Activated naive CD8-positive, alpha-beta T cell (primary cell): ENCODE results near the gene SLC39A7.

ENCODE experiments used
- H3K27ac Mint-ChIP-seq: one replicate; pipeline ENCODE4 v1.8.0; 2021; ENCODE audit warnings: mixed read lengths
- H3K27me3 Mint-ChIP-seq: one replicate; pipeline ENCODE4 v1.8.0; 2021; ENCODE audit warnings: mixed read lengths
- H3K36me3 Mint-ChIP-seq: one replicate; pipeline ENCODE4 v1.8.0; 2021; ENCODE audit warnings: mixed read lengths
- H3K4me1 Mint-ChIP-seq: one replicate; pipeline ENCODE4 v1.8.0; 2021; ENCODE audit warnings: low read depth, mixed read lengths
- H3K4me3 Mint-ChIP-seq: one replicate; pipeline ENCODE4 v1.8.0; 2021; ENCODE audit warnings: mild to moderate bottlenecking, mixed read lengths
- H3K9me3 Mint-ChIP-seq: one replicate; pipeline ENCODE4 v1.8.0; 2021; ENCODE audit warnings: low read depth, mixed read lengths

The SLC39A7 gene

GRCh38 chr6:33192671-33193602 lies 7.7 kb upstream of the SLC39A7 start:
- Mint-ChIP-seq H3K4me3 (peak overlapping the region; percentile 85), H3K4me1 (peaks cover 30% of the 10 kb centered on the region), H3K36me3 (peaks cover 4% of the 10 kb centered on the region), H3K27ac (peak overlapping the region; percentile 41), H3K27me3 (peaks cover 8% of the 10 kb centered on the region), H3K9me3 (no peaks in the 10 kb centered on the region)

GRCh38 chr6:33193619-33194018 lies 7.0 kb upstream of the SLC39A7 start:
- H3K27ac Mint-ChIP-seq = peak overlapping the region; percentile 41
- H3K36me3 Mint-ChIP-seq = peaks cover 4% of the 10 kb centered on the region
- no peaks in the 10 kb centered on the region for H3K9me3 Mint-ChIP-seq
- H3K4me3 Mint-ChIP-seq = peak overlapping the region; percentile 63
- H3K27me3 Mint-ChIP-seq = peaks cover 8% of the 10 kb centered on the region
- peaks cover 37% of the 10 kb centered on the region for H3K4me1 Mint-ChIP-seq

GRCh38 chr6:33194431-33194979 lies 6.2 kb upstream of the SLC39A7 start:
- Mint-ChIP-seq H3K4me3 (no peak overlapping the region), H3K27ac (peak overlapping the region; percentile 61), H3K27me3 (peaks cover 8% of the 10 kb centered on the region), H3K9me3 (no peaks in the 10 kb centered on the region), H3K36me3 (peaks cover 4% of the 10 kb centered on the region), H3K4me1 (peaks cover 44% of the 10 kb centered on the region)

GRCh38 chr6:33195304-33196165 lies 5.1 kb upstream of the SLC39A7 start:
- Mint-ChIP-seq H3K27me3 (peaks cover 3% of the 10 kb centered on the region), H3K4me3 (no peak overlapping the region), H3K9me3 (no peaks in the 10 kb centered on the region), H3K36me3 (peaks cover 2% of the 10 kb centered on the region), H3K4me1 (peaks cover 46% of the 10 kb centered on the region), H3K27ac (peak overlapping the region; percentile 79)

GRCh38 chr6:33197431-33198048 lies 3.1 kb upstream of the SLC39A7 start:
- peak overlapping the region; percentile 69 for H3K27ac Mint-ChIP-seq
- peaks cover 5% of the 10 kb centered on the region for H3K36me3 Mint-ChIP-seq
- peaks cover 56% of the 10 kb centered on the region for H3K4me1 Mint-ChIP-seq
- no peaks in the 10 kb centered on the region for H3K27me3 Mint-ChIP-seq
- no peaks in the 10 kb centered on the region for H3K9me3 Mint-ChIP-seq
- H3K4me3 Mint-ChIP-seq = peak overlapping the region; percentile 71

GRCh38 chr6:33198159-33198852 lies 2.4 kb upstream of the SLC39A7 start:
- peaks cover 60% of the 10 kb centered on the region for H3K4me1 Mint-ChIP-seq
- peak overlapping the region; percentile 79 for H3K27ac Mint-ChIP-seq
- H3K9me3 Mint-ChIP-seq = no peaks in the 10 kb centered on the region
- peak overlapping the region; percentile 99 for H3K4me3 Mint-ChIP-seq
- H3K36me3 Mint-ChIP-seq = peaks cover 7% of the 10 kb centered on the region
- H3K27me3 Mint-ChIP-seq = no peaks in the 10 kb centered on the region

- Mint-ChIP-seq H3K27ac (peak overlapping the region; percentile 93), H3K4me3 (peak overlapping the region; percentile 99), H3K9me3 (no peaks in the 10 kb centered on the region), H3K4me1 (peaks cover 61% of the 10 kb centered on the region), H3K36me3 (peaks cover 7% of the 10 kb centered on the region), H3K27me3 (no peaks in the 10 kb centered on the region)
Observed at GRCh38 chr6:33198853-33199436, 1.7 kb upstream of the SLC39A7 start.

GRCh38 chr6:33199687-33200218 lies 914 bp upstream of the SLC39A7 start:
- Mint-ChIP-seq H3K9me3 (no peaks in the 10 kb centered on the region), H3K27ac (peak overlapping the region; percentile 93), H3K4me1 (peaks cover 64% of the 10 kb centered on the region), H3K27me3 (no peaks in the 10 kb centered on the region), H3K36me3 (peaks cover 9% of the 10 kb centered on the region), H3K4me3 (peak overlapping the region; percentile 99)

- Mint-ChIP-seq H3K9me3 (no peaks in the 10 kb centered on the region), H3K36me3 (peaks cover 8% of the 10 kb centered on the region)
Observed at GRCh38 chr6:33201147-33201545, 479 bp downstream of the SLC39A7 start.

GRCh38 chr6:33201935-33202334 lies 1.3 kb downstream of the SLC39A7 start:
- no peaks in the 10 kb centered on the region for H3K27me3 Mint-ChIP-seq
- H3K36me3 Mint-ChIP-seq = peaks cover 8% of the 10 kb centered on the region
- no peaks in the 10 kb centered on the region for H3K9me3 Mint-ChIP-seq
- peak overlapping the region; percentile 99 for H3K4me3 Mint-ChIP-seq
- peak overlapping the region; percentile 100 for H3K27ac Mint-ChIP-seq
- peaks cover 74% of the 10 kb centered on the region for H3K4me1 Mint-ChIP-seq

More at GRCh38 chr6:33201147-33201545, 479 bp downstream of the SLC39A7 start:
- Mint-ChIP-seq H3K4me3 (peak overlapping the region; percentile 99), H3K4me1 (peaks cover 72% of the 10 kb centered on the region), H3K27me3 (no peaks in the 10 kb centered on the region), H3K27ac (peak overlapping the region; percentile 100)

GRCh38 chr6:33202799-33203198 lies 2.1 kb downstream of the SLC39A7 start:
- Mint-ChIP-seq H3K27me3 (no peaks in the 10 kb centered on the region), H3K9me3 (no peaks in the 10 kb centered on the region), H3K4me1 (peaks cover 66% of the 10 kb centered on the region), H3K4me3 (peak overlapping the region; percentile 99), H3K27ac (peak overlapping the region; percentile 100), H3K36me3 (peaks cover 8% of the 10 kb centered on the region)

GRCh38 chr6:33203443-33204164 lies 2.9 kb downstream of the SLC39A7 start:
- Mint-ChIP-seq H3K36me3 (peaks cover 8% of the 10 kb centered on the region), H3K27ac (peak overlapping the region; percentile 41)

GRCh38 chr6:33204165-33204414 lies 3.4 kb downstream of the SLC39A7 start:
- H3K27ac Mint-ChIP-seq = peak overlapping the region; percentile 81
- peaks cover 59% of the 10 kb centered on the region for H3K4me1 Mint-ChIP-seq
- no peaks in the 10 kb centered on the region for H3K9me3 Mint-ChIP-seq
- H3K4me3 Mint-ChIP-seq = peak overlapping the region; percentile 99
- peaks cover 8% of the 10 kb centered on the region for H3K36me3 Mint-ChIP-seq
- no peaks in the 10 kb centered on the region for H3K27me3 Mint-ChIP-seq

More at GRCh38 chr6:33203443-33204164, 2.9 kb downstream of the SLC39A7 start:
- Mint-ChIP-seq H3K9me3 (no peaks in the 10 kb centered on the region), H3K4me3 (peak overlapping the region; percentile 99), H3K4me1 (peaks cover 58% of the 10 kb centered on the region), H3K27me3 (no peaks in the 10 kb centered on the region)
